ENCODE results near the gene PMEPA1.

PMEPA1 gene

GRCh38 chr20:57680934-57681914 lies 28.6 kb downstream of the PMEPA1 start:
- Histone ChIP-seq H3K4me3 (ENCODE audit: low read length) (peak overlapping the region; percentile 25), H3K27ac (ENCODE audit: low read length) (peak overlapping the region; percentile 43), H4K20me1 (ENCODE audit: insufficient read depth, low read length) (no peaks in the 10 kb centered on the region), H3K4me1 (ENCODE audit: low read length) (peaks cover 71% of the 10 kb centered on the region), H3K9me3 (ENCODE audit: insufficient read depth, low read length) (no peaks in the 10 kb centered on the region), H3K79me2 (ENCODE audit: low read length) (no peaks in the 10 kb centered on the region), H2AFZ (ENCODE audit: low read depth, low read length) (no peak overlapping the region), H3K27me3 (ENCODE audit: low read depth, low read length) (peaks cover 78% of the 10 kb centered on the region), H3K36me3 (replicated peaks; ENCODE audit: low read depth, low read length) (no peaks in the 10 kb centered on the region), H3K9ac (ENCODE audit: low read length) (peak overlapping the region; percentile 5; the same call in 1 of the 2 replicates), H3K4me2 (ENCODE audit: low read length) (peak overlapping the region; percentile 53)
- TF ChIP-seq, protein P1, sequence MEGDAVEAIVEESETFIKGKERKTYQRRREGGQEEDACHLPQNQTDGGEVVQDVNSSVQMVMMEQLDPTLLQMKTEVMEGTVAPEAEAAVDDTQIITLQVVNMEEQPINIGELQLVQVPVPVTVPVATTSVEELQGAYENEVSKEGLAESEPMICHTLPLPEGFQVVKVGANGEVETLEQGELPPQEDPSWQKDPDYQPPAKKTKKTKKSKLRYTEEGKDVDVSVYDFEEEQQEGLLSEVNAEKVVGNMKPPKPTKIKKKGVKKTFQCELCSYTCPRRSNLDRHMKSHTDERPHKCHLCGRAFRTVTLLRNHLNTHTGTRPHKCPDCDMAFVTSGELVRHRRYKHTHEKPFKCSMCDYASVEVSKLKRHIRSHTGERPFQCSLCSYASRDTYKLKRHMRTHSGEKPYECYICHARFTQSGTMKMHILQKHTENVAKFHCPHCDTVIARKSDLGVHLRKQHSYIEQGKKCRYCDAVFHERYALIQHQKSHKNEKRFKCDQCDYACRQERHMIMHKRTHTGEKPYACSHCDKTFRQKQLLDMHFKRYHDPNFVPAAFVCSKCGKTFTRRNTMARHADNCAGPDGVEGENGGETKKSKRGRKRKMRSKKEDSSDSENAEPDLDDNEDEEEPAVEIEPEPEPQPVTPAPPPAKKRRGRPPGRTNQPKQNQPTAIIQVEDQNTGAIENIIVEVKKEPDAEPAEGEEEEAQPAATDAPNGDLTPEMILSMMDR (IDR thresholded peaks at IDR 0.05; ENCODE audit: low read depth, low read length), result peak; percentile 62
- TF ChIP-seq EZH2phosphoT487 (IDR thresholded peaks at IDR 0.05; ENCODE audit: low read depth), result no peak

GRCh38 chr20:57680131-57680716 lies 29.6 kb downstream of the PMEPA1 start:
- no peaks in the 10 kb centered on the region for H3K36me3 ChIP-seq (replicated peaks; ENCODE audit: low read depth, low read length)
- peak overlapping the region; percentile 53 for H3K4me2 ChIP-seq (ENCODE audit: low read length)
- peaks cover 78% of the 10 kb centered on the region for H3K27me3 ChIP-seq (ENCODE audit: low read depth, low read length)
- H3K79me2 ChIP-seq (ENCODE audit: low read length), result no peaks in the 10 kb centered on the region
- H3K4me3 ChIP-seq (ENCODE audit: low read length), result peak overlapping the region; percentile 25
- peak overlapping the region; percentile 5; the same call in 1 of the 2 replicates for H3K9ac ChIP-seq (ENCODE audit: low read length)
- no peaks in the 10 kb centered on the region for H3K9me3 ChIP-seq (ENCODE audit: insufficient read depth, low read length)
- H4K20me1 ChIP-seq (ENCODE audit: insufficient read depth, low read length), result no peaks in the 10 kb centered on the region
- H3K27ac ChIP-seq (ENCODE audit: low read length), result peak overlapping the region; percentile 43
- TF ChIP-seq EZH2phosphoT487 (IDR thresholded peaks at IDR 0.05; ENCODE audit: low read depth), result peak; percentile 72; the same call in 1 of the 2 replicates
- TF ChIP-seq, protein P1 (IDR thresholded peaks at IDR 0.05; ENCODE audit: low read depth, low read length), result 0 out of 2 replicates have a peak, but pooled peaks have one; percentile 4
- H2AFZ ChIP-seq (ENCODE audit: low read depth, low read length), result no peak overlapping the region
- peaks cover 76% of the 10 kb centered on the region for H3K4me1 ChIP-seq (ENCODE audit: low read length)

DNA sequence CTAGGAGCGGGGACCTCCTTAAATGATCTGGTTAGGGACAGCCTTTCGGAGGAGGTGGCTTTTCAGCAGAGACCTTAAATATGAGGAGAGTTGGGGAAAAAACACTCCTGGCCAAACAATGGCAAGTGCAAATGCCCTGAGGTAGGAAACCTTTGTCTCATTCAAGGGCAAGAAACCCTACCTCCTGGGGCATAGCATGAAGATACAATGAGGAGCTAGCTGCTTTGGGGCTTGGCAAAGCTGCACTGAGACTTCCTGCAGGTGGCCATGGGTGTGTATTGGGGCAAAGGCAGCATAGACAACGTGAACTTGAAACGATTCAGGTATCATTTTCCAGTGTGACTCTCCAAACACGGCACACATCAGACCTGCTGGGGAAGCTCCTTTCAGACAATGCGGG lies 30.7 kb downstream of the PMEPA1 start:
- Histone ChIP-seq H3K4me2 (ENCODE audit: low read length) (peak overlapping the region; percentile 53), H3K27ac (ENCODE audit: low read length) (no peak overlapping the region), H3K9me3 (ENCODE audit: insufficient read depth, low read length) (no peaks in the 10 kb centered on the region), H3K4me1 (ENCODE audit: low read length) (peaks cover 76% of the 10 kb centered on the region), H3K4me3 (ENCODE audit: low read length) (no peak overlapping the region), H2AFZ (ENCODE audit: low read depth, low read length) (no peak overlapping the region), H3K27me3 (ENCODE audit: low read depth, low read length) (peaks cover 76% of the 10 kb centered on the region), H3K36me3 (replicated peaks; ENCODE audit: low read depth, low read length) (no peaks in the 10 kb centered on the region), H3K9ac (ENCODE audit: low read length) (no peak overlapping the region), H3K79me2 (ENCODE audit: low read length) (no peaks in the 10 kb centered on the region), H4K20me1 (ENCODE audit: insufficient read depth, low read length) (no peaks in the 10 kb centered on the region)
- TF ChIP-seq EZH2phosphoT487 (IDR thresholded peaks at IDR 0.05; ENCODE audit: low read depth), result no peak
- TF ChIP-seq, protein P1 (IDR thresholded peaks at IDR 0.05; ENCODE audit: low read depth, low read length), result no peak

DNA sequence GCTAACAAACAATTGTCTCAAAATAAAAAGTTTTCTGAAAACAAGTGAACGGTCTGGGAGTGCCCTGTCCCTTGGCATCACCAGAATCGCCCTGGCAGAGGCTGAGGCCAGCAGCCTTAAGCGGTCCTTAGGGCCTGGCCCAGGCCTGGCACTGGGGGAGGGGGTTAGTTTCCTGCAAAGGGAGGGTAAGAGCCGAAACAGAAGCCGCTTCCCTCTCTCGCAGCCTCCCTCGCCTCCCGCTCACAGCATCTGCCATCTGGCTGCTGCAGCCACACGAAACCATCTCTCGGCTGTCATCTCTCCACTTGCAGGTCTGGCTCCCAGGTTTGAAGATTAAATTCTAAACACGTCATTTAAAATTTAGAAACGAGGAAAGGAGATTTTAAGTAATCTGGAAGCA lies 31.5 kb downstream of the PMEPA1 start:
- H3K9ac ChIP-seq (ENCODE audit: low read length), result no peak overlapping the region
- no peak for TF ChIP-seq EZH2phosphoT487 (IDR thresholded peaks at IDR 0.05; ENCODE audit: low read depth)
- TF ChIP-seq, protein P1 (IDR thresholded peaks at IDR 0.05; ENCODE audit: low read depth, low read length), result no peak
- H3K4me2 ChIP-seq (ENCODE audit: low read length), result peak overlapping the region; percentile 53
- H3K79me2 ChIP-seq (ENCODE audit: low read length), result no peaks in the 10 kb centered on the region
- H4K20me1 ChIP-seq (ENCODE audit: insufficient read depth, low read length), result no peaks in the 10 kb centered on the region
- H3K9me3 ChIP-seq (ENCODE audit: insufficient read depth, low read length), result no peaks in the 10 kb centered on the region
- H3K36me3 ChIP-seq (replicated peaks; ENCODE audit: low read depth, low read length), result no peaks in the 10 kb centered on the region
- peaks cover 76% of the 10 kb centered on the region for H3K4me1 ChIP-seq (ENCODE audit: low read length)
- H2AFZ ChIP-seq (ENCODE audit: low read depth, low read length), result no peak overlapping the region
- no peak overlapping the region for H3K27ac ChIP-seq (ENCODE audit: low read length)
- H3K27me3 ChIP-seq (ENCODE audit: low read depth, low read length), result peaks cover 74% of the 10 kb centered on the region
- 0 out of 2 replicates have a peak overlapping the region, but pooled peaks have one; percentile 14 for H3K4me3 ChIP-seq (ENCODE audit: low read length)

All from OCI-LY3 (cell line).